Tibial nerve (tissue), 4 donors: ENCODE data around the gene GGA3.

Experiments used
- EP300 ChIP-seq, 2 donors: sonication (generic); formaldehyde crosslinking; IDR thresholded peaks; one replicate each; pipeline ENCODE4 v1.6.1; 2017; ENCODE audit warnings: antibody characterized with exemption in 2 of 2, mild to moderate bottlenecking in 1 of 2
- POLR2A ChIP-seq, 2 donors: fragments of 450-650 bp; IDR thresholded peaks; one replicate each; pipeline ENCODE4 v1.6.1; 2017; ENCODE audit warnings: antibody characterized with exemption in 2 of 2, mild to moderate bottlenecking in 2 of 2, moderate library complexity in 2 of 2
- TF ChIP-seq, protein P1 (sequence below), 5 experiments: fragments of 200-600 bp in 3 of 5; fragments of 450-650 bp in 2 of 5; sonication (generic) in 3 of 5; IDR thresholded peaks; one replicate each; pipeline ENCODE4 v1.5.1; 2016 to 2019; ENCODE audit warnings: antibody characterized with exemption in 5 of 5, mild to moderate bottlenecking in 3 of 5, moderate library complexity in 2 of 5

DNA sequence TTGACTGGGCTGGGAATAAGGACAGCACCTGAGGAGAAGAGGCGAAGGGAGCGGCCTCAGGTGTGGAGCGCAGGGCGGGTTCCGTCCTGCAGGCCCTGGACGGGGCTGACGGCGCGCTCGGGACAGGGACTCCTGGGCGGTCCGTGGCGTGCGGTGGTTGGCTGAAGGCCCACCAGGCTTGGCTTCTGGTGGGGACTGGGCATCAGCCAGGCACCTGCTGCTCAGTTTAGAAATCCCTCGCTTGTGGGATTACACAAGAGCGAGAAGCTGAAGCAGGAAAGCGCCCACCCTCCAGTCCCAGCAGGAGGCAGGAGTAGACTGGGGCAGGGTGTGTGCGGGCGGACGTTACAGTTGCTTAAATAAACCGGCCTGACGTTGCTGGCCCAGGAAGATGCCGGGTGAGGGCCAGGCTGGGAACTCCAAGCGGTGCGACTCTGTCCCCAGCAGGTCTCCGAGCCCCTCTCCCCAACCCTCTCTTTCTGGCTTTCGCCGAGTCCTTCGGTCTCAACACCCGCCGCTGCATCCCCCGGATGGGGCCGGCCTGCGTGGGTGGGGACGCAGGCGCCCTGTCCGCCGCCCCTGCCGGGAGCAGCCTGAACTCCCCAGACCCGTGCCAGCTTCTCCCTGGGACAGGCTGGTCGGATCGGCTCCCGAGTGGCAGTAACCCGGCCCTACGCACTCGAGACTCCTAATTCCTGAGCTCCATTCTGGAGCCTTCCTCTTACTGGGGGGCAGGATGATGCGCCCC lies 9.0 kb upstream of the GGA3 start:
- TF ChIP-seq, protein P1, sequence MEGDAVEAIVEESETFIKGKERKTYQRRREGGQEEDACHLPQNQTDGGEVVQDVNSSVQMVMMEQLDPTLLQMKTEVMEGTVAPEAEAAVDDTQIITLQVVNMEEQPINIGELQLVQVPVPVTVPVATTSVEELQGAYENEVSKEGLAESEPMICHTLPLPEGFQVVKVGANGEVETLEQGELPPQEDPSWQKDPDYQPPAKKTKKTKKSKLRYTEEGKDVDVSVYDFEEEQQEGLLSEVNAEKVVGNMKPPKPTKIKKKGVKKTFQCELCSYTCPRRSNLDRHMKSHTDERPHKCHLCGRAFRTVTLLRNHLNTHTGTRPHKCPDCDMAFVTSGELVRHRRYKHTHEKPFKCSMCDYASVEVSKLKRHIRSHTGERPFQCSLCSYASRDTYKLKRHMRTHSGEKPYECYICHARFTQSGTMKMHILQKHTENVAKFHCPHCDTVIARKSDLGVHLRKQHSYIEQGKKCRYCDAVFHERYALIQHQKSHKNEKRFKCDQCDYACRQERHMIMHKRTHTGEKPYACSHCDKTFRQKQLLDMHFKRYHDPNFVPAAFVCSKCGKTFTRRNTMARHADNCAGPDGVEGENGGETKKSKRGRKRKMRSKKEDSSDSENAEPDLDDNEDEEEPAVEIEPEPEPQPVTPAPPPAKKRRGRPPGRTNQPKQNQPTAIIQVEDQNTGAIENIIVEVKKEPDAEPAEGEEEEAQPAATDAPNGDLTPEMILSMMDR (IDR thresholded peaks at IDR 0.05), result peak in 1 of 5 experiments; percentile 10
- TF ChIP-seq POLR2A (IDR thresholded peaks at IDR 0.05) (no peak), EP300 (IDR thresholded peaks at IDR 0.05) (peak in 1 of 2 donors; percentile 35)
